KMS-11 (cell line): ENCODE results near the gene MYH10.

Experiments
- H2AFZ ChIP-seq: fragments of 200-600 bp; sonication (generic); 2 replicates; pipeline ENCODE4 v1.6.1; 2016; ENCODE audit warnings: antibody characterized with exemption, mixed run types, low read depth
- H3K27ac ChIP-seq: fragments of 200-600 bp; sonication (generic); 2 replicates; pipeline ENCODE4 v1.6.1; 2016; ENCODE audit warnings: mild to moderate bottlenecking, mixed run types
- H3K27me3 ChIP-seq: fragments of 200-600 bp; sonication (generic); 2 replicates; pipeline ENCODE4 v1.6.1; 2017; ENCODE audit warnings: mild to moderate bottlenecking, low read depth, mixed run types, moderate library complexity; ENCODE audit not compliant: insufficient read depth
- H3K36me3 ChIP-seq: fragments of 200-600 bp; sonication (generic); 2 replicates; pipeline ENCODE4 v1.6.1; 2017; ENCODE audit warnings: mild to moderate bottlenecking, mixed run types; ENCODE audit not compliant: insufficient read depth
- H3K4me1 ChIP-seq: fragments of 200-600 bp; sonication (generic); 2 replicates; pipeline ENCODE4 v1.6.1; 2016; ENCODE audit warnings: mild to moderate bottlenecking, low read depth, mixed run types; ENCODE audit not compliant: poor library complexity, severe bottlenecking
- H3K4me2 ChIP-seq: fragments of 200-600 bp; sonication (generic); 2 replicates; pipeline ENCODE4 v1.7.0; 2016; ENCODE audit warnings: mild to moderate bottlenecking, mixed run types
- H3K4me3 ChIP-seq: fragments of 200-600 bp; sonication (generic); IDR thresholded peaks from 2 replicates; pipeline ENCODE4 v1.6.1; 2017; ENCODE audit warnings: low read depth, low read length, mixed read lengths; ENCODE audit not compliant: insufficient read depth
- H3K79me2 ChIP-seq: fragments of 200-600 bp; sonication (generic); 2 replicates; pipeline ENCODE4 v1.6.1; 2016; ENCODE audit warnings: low read depth, mixed run types; ENCODE audit not compliant: insufficient read depth
- H3K9ac ChIP-seq: fragments of 200-600 bp; sonication (generic); 2 replicates; pipeline ENCODE4 v1.6.1; 2016; ENCODE audit warnings: mild to moderate bottlenecking, mixed run types
- H4K20me1 ChIP-seq: fragments of 200-600 bp; sonication (generic); 2 replicates; pipeline ENCODE4 v1.6.1; 2016; ENCODE audit warnings: mild to moderate bottlenecking, mixed run types; ENCODE audit not compliant: insufficient read depth
- TF ChIP-seq, protein P1 (sequence below): fragments of 200-600 bp; sonication (generic); conservative IDR thresholded peaks from 2 replicates; pipeline ENCODE4 v1.6.1; 2017; ENCODE audit warnings: low read depth, mild to moderate bottlenecking, antibody characterized with exemption, low read length, moderate library complexity, mixed read lengths

Gene MYH10

GRCh38 chr17:8520981-8521380, 109.5 kb downstream of the MYH10 start:
- Histone ChIP-seq H3K79me2 (no peaks in the 10 kb centered on the region), H3K4me1 (no peaks in the 10 kb centered on the region), H3K27me3 (no peaks in the 10 kb centered on the region), H3K27ac (no peak overlapping the region), H3K36me3 (no peaks in the 10 kb centered on the region), H3K4me2 (no peak overlapping the region), H3K9ac (no peak overlapping the region), H3K4me3 (no peak overlapping the region), H2AFZ (no peak overlapping the region), H4K20me1 (no peaks in the 10 kb centered on the region)
- TF ChIP-seq, protein P1, sequence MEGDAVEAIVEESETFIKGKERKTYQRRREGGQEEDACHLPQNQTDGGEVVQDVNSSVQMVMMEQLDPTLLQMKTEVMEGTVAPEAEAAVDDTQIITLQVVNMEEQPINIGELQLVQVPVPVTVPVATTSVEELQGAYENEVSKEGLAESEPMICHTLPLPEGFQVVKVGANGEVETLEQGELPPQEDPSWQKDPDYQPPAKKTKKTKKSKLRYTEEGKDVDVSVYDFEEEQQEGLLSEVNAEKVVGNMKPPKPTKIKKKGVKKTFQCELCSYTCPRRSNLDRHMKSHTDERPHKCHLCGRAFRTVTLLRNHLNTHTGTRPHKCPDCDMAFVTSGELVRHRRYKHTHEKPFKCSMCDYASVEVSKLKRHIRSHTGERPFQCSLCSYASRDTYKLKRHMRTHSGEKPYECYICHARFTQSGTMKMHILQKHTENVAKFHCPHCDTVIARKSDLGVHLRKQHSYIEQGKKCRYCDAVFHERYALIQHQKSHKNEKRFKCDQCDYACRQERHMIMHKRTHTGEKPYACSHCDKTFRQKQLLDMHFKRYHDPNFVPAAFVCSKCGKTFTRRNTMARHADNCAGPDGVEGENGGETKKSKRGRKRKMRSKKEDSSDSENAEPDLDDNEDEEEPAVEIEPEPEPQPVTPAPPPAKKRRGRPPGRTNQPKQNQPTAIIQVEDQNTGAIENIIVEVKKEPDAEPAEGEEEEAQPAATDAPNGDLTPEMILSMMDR: no peak

DNA sequence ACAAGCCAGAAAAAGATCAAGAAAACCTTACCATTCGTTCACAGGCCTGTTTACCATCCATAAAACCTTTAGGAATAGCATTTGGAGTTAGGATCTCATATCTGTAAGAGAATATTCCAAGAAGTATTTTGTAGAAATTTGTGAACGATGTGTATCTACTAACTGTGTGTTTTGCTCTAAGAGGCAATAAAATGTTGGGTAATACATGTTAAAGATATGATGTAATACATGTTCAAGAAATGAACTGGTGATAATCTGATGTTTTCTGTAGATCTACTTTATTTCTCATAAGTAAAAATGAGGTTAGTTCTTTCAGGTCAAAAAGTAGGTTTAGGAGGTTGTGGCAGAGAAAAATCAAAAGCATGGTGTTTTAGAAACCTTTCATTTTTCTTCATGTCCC, 111.7 kb downstream of the MYH10 start:
- H4K20me1 ChIP-seq: no peaks in the 10 kb centered on the region
- H3K4me1 ChIP-seq: no peaks in the 10 kb centered on the region
- TF ChIP-seq, protein P1: no peak
- no peak overlapping the region for H3K4me2 ChIP-seq
- no peaks in the 10 kb centered on the region for H3K79me2 ChIP-seq
- H3K36me3 ChIP-seq: no peaks in the 10 kb centered on the region
- no peaks in the 10 kb centered on the region for H3K27me3 ChIP-seq
- no peak overlapping the region for H2AFZ ChIP-seq
- no peak overlapping the region for H3K27ac ChIP-seq
- H3K9ac ChIP-seq: no peak overlapping the region
- H3K4me3 ChIP-seq: no peak overlapping the region

DNA sequence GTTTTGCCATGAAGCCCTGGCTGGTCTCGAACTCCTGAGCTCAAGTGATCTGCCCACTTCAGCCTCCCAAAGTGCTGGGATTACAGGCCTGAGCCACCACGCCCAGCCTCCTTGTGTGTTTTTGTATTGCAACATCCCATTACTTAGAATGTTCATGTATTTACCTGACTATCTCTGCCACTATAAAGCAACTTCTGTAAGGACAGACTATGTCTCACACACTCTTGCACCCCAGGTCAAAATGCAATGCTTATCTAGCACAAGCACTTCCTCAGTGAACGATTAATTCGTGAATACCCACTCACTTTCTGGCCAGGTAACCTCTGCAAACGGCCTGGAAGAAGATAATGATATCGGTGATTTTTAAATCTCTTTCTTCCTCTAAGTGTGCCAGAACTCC, 112.2 kb downstream of the MYH10 start:
- H3K4me1 ChIP-seq: no peaks in the 10 kb centered on the region
- TF ChIP-seq, protein P1: no peak
- H3K9ac ChIP-seq: no peak overlapping the region
- no peaks in the 10 kb centered on the region for H4K20me1 ChIP-seq
- H3K79me2 ChIP-seq: no peaks in the 10 kb centered on the region
- no peaks in the 10 kb centered on the region for H3K27me3 ChIP-seq
- H3K4me3 ChIP-seq: no peak overlapping the region
- no peak overlapping the region for H3K4me2 ChIP-seq
- H2AFZ ChIP-seq: no peak overlapping the region
- H3K36me3 ChIP-seq: no peaks in the 10 kb centered on the region
- H3K27ac ChIP-seq: no peak overlapping the region

DNA sequence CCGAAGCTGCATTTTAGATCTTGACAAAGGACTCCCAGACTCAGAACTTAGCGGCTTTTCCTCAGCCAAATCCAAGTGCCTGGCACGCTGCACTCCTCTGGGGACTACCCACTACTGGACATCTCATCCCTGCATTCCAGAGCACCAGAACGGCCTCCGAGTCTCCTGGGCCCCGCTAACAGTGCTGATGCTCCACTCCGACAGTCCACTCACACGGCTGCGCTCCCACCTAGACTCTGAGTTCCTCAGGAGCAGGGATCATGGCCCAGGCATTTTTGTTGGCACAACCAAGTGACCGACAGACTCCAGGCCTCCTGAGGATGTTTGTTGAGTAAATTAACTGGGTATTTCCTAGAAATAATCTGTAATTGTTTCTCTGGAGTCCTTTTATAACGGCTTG, 115.7 kb downstream of the MYH10 start:
- H3K4me2 ChIP-seq: no peak overlapping the region
- no peaks in the 10 kb centered on the region for H4K20me1 ChIP-seq
- H3K4me1 ChIP-seq: no peaks in the 10 kb centered on the region
- no peaks in the 10 kb centered on the region for H3K27me3 ChIP-seq
- TF ChIP-seq, protein P1: no peak
- H3K27ac ChIP-seq: no peak overlapping the region
- no peak overlapping the region for H3K9ac ChIP-seq
- H3K36me3 ChIP-seq: no peaks in the 10 kb centered on the region
- no peaks in the 10 kb centered on the region for H3K79me2 ChIP-seq
- H2AFZ ChIP-seq: no peak overlapping the region
- H3K4me3 ChIP-seq: no peak overlapping the region
